Brain microvascular endothelial cell (primary cell): ENCODE data around the gene DNAJC21.

ENCODE experiments used
- DNase-seq: peaks from one replicate; pipeline ENCODE4 v3.0.0-alpha.2; 2020
- H3K27ac ChIP-seq: fragments of 250-450 bp; sonication (Bioruptor Pico); 2 replicates; pipeline ENCODE4 v1.5.1; 2020; ENCODE audit warnings: mild to moderate bottlenecking, moderate library complexity
- H3K27me3 ChIP-seq: fragments of 250-450 bp; sonication (Bioruptor Pico); replicated peaks from 2 replicates; pipeline ENCODE4 v1.5.1; 2020; ENCODE audit warnings: mild to moderate bottlenecking
- H3K36me3 ChIP-seq: fragments of 250-450 bp; sonication (Bioruptor Pico); replicated peaks from 2 replicates; pipeline ENCODE4 v1.5.1; 2020; ENCODE audit warnings: mild to moderate bottlenecking
- H3K4me3 ChIP-seq: 2 replicates; pipeline ENCODE4 v1.5.1; 2011; ENCODE audit warnings: low read depth, mild to moderate bottlenecking, control low read depth, low read length, moderate library complexity
- in situ Hi-C: cut with HindIII; loops from 2 replicates; pipeline ENCODE4 v1.10.0; 2017; ENCODE audit warnings: low sequenced_read_pairs, low pct_ligation_motif_present
- TF ChIP-seq, protein P1 (sequence below): IDR thresholded peaks from 2 replicates; pipeline ENCODE4 v1.5.1; 2011; ENCODE audit warnings: low read depth, mild to moderate bottlenecking, moderate library complexity, low read length, control low read depth, inconsistent platforms; ENCODE audit errors: missing control alignments

DNAJC21 gene

DNA sequence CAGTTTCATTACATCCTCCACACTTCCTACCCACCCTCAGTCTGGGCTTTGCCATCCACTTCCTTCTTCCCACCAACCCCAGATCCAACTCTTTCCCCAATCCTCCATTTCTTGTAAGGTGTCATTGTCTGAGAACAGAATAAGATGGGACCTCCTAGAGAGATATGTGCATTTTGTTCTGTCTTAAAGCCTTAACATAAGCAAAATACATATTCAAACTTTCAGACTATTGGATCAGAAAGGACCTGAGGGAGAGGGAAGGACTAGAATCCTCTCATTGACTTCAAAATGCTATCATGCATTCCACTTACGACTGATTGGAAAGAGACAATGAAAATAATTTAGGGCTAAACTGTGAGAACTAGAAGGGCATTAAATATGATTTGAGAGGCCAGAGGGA, 75.4 kb downstream of the DNAJC21 start:
- Histone ChIP-seq H3K4me3 (no peak overlapping the region), H3K27me3 (no peaks in the 10 kb centered on the region), H3K27ac (no peak overlapping the region), H3K36me3 (no peaks in the 10 kb centered on the region)
- no peak for DNase-seq
- TF ChIP-seq, protein P1, sequence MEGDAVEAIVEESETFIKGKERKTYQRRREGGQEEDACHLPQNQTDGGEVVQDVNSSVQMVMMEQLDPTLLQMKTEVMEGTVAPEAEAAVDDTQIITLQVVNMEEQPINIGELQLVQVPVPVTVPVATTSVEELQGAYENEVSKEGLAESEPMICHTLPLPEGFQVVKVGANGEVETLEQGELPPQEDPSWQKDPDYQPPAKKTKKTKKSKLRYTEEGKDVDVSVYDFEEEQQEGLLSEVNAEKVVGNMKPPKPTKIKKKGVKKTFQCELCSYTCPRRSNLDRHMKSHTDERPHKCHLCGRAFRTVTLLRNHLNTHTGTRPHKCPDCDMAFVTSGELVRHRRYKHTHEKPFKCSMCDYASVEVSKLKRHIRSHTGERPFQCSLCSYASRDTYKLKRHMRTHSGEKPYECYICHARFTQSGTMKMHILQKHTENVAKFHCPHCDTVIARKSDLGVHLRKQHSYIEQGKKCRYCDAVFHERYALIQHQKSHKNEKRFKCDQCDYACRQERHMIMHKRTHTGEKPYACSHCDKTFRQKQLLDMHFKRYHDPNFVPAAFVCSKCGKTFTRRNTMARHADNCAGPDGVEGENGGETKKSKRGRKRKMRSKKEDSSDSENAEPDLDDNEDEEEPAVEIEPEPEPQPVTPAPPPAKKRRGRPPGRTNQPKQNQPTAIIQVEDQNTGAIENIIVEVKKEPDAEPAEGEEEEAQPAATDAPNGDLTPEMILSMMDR: no peak
- in situ Hi-C loops: no loop called here
